Measurements from ENCODE around the gene NR2F2.

NR2F2 gene

GRCh38 chr15:96307856-96308394, 22.6 kb upstream of the NR2F2 start:
- H3K4me3 ChIP-seq (ENCODE audit: low read depth, low read length) = no peak overlapping the region
- no peak for TF ChIP-seq CTCF (IDR thresholded peaks at IDR 0.05; ENCODE audit: insufficient read depth, low read depth, low read length, missing control alignments)
- DNase-seq (ENCODE audit: low read depth) = no peak

DNA sequence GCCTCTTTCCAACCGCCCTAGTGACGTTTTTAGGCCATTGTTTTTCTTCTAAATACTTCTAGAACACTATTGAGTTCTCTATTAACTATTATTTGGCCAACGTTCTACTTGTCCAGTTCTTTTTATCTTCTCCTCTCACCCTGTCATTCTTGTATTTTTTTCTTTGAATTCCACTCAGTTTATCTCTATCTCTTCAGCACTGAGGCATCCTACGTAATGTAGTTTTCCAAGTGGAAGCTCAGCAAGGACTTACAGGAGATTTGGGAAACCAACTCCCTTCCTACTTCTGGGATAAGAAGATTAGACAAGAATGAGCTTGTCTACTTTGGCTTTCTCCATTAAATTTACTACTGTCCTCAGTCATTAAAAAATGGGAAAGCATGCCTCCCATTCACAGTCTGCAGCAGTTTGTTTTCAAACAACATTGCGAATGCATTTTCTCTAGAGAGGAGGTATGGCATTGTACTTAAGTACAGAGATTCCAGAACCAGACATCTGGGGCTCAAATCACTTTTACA, 21.3 kb upstream of the NR2F2 start:
- no peak for DNase-seq (ENCODE audit: low read depth)
- TF ChIP-seq CTCF (IDR thresholded peaks at IDR 0.05; ENCODE audit: insufficient read depth, low read depth, low read length, missing control alignments) = no peak
- H3K4me3 ChIP-seq (ENCODE audit: low read depth, low read length) = no peak overlapping the region

DNA sequence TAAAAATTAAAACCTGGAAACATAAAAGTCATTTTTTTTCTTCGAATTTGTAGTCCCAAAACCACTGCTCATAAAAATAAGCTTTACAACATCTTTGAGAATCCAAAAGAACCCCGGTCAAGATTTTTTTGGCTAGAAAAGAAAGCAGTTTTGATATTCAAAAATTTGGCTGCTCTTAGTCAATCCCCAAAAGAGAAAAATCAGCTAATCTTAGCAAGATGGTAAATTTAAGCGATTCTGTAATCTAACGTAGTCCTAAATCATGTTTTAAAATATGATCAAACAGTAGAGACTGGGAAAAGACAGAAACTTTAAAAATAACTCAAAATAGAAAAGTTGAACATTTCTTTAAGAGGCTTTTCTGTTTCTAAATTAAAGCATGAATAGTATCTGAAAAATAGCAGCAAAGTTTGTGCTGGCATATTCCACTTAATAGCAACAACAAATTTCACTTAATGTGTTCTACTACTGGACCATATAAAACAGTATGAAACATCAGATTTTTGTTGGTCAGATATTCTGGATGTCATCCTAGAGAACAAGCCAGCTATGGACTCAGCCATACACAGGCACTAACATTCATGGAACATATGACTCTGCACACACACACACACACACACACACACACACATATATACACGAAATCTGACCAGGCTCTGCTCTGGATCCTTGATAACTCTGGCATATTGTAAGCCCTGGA, 19.1 kb upstream of the NR2F2 start:
- H3K4me3 ChIP-seq (ENCODE audit: low read depth, low read length) = no peak overlapping the region
- DNase-seq (ENCODE audit: low read depth) = no peak
- no peak for TF ChIP-seq CTCF (IDR thresholded peaks at IDR 0.05; ENCODE audit: insufficient read depth, low read depth, low read length, missing control alignments)

- H3K4me3 ChIP-seq (ENCODE audit: low read depth, low read length) = no peak overlapping the region
- no peak for DNase-seq (ENCODE audit: low read depth)
- no peak for TF ChIP-seq CTCF (IDR thresholded peaks at IDR 0.05; ENCODE audit: insufficient read depth, low read depth, low read length, missing control alignments)
These were observed 18.6 kb upstream of the NR2F2 start for GRCh38 chr15:96311956-96312294.

GRCh38 chr15:96312641-96313335, 17.7 kb upstream of the NR2F2 start:
- no peak for TF ChIP-seq CTCF (IDR thresholded peaks at IDR 0.05; ENCODE audit: insufficient read depth, low read depth, low read length, missing control alignments)
- H3K4me3 ChIP-seq (ENCODE audit: low read depth, low read length) = no peak overlapping the region
- no peak for DNase-seq (ENCODE audit: low read depth)

GRCh38 chr15:96314518-96314917, 16.0 kb upstream of the NR2F2 start:
- no peak overlapping the region for H3K4me3 ChIP-seq (ENCODE audit: low read depth, low read length)
- no peak for TF ChIP-seq CTCF (IDR thresholded peaks at IDR 0.05; ENCODE audit: insufficient read depth, low read depth, low read length, missing control alignments)
- DNase-seq (ENCODE audit: low read depth) = no peak

Measured in GM12865 (cell line).